Stimulated activated CD4-positive, alpha-beta T cell treated with anti-CD3 and anti-CD28 coated beads, Interleukin-2, amount 100 ng/mL, for 48 hours (primary cell): ENCODE measurements around the gene TNS4.

ENCODE experiments used
- DNase-seq, 2 donors: peaks; one replicate each; pipeline ENCODE4 v3.0.0-alpha.2; 2020

TNS4 gene

GRCh38 chr17:40490982-40491381, 10.4 kb downstream of the TNS4 start:
- no peak for DNase-seq

GRCh38 chr17:40490289-40490853, 11.1 kb downstream of the TNS4 start:
- no peak for DNase-seq

DNA sequence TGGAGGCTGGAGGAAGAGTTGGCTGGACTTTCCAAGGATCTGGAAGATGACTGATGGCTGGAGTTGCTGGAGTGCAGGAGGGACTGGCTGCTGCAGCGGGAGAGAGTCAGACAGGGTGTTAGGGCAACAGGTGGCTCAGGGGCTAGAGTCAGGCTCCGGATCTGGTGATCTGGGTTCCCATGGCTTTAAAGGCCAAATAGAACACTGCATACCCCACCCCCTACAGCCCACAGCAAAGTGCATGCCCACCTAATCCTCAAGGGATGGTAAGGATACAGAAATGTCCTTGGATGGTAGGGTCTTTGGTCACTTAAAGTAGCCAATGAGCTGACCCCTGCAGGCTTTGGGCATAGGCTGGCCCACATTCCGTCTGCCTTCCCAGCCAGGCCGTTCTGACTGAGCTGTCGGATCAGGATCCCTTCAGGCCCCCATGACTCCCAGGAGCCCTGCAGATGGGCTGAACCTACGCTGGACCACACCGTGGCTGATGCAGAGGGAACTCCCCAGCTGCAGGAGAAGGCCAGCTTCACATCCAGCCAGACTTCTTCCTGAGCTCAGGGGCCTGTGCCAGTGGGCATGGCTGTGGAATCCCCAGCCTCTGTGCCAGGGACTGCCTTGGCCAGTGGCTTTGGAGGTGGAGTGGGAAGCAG, 13.9 kb downstream of the TNS4 start:
- no peak for DNase-seq

GRCh38 chr17:40486522-40487370, 14.7 kb downstream of the TNS4 start:
- no peak for DNase-seq

- DNase-seq: no peak
Measured at GRCh38 chr17:40485851-40486521, 15.4 kb downstream of the TNS4 start.

DNA sequence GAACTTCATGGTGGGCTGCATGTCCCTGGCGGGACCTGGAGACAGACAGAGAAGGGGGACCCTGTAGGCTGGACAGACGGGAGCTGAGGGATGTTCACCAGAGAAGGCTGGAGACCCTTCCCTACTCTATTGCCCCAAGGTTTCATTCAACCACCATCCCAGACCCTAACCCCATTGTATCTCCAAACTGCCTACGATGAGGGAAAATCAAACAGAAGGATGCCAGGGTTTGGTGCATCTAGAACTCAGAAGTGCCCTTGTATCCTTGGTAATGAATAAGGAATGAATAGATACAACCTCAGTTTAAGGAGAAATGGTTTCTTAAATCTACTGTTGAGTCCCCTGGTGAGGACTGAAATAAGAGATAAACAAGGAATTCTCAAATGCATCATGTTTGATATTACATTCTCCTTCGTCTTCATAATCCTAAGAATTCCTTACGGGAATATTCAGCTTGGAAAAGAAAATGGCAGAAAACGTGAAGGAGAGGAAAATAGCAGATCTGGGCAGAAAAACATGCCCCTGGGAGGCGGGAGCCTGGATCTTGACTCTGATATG, 16.4 kb downstream of the TNS4 start:
- no peak for DNase-seq

GRCh38 chr17:40484285-40484972, 17.0 kb downstream of the TNS4 start:
- DNase-seq: no peak

DNA sequence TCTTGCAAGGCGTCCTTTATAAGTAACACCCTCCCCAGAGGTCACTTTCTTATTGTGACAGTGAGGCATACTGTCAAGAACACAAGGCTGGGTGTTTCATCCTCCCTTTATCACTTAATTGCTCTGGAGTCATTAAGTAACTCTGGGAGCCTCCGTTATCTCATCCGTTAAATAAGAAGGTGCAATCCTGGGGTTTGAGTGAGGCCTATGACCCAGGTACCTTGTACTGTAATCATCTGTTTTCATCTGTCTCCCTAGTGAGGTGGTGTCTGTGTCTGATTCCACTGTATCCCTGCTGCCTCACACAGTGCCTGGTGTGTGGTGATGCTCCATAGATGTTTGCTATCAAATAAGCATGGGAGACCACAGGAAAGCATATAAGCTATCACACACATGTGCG, 17.7 kb downstream of the TNS4 start:
- no peak for DNase-seq

GRCh38 chr17:40482722-40483121, 18.7 kb downstream of the TNS4 start:
- DNase-seq: no peak

- DNase-seq: no peak
Measured at GRCh38 chr17:40481106-40481505, 20.3 kb downstream of the TNS4 start.

DNA sequence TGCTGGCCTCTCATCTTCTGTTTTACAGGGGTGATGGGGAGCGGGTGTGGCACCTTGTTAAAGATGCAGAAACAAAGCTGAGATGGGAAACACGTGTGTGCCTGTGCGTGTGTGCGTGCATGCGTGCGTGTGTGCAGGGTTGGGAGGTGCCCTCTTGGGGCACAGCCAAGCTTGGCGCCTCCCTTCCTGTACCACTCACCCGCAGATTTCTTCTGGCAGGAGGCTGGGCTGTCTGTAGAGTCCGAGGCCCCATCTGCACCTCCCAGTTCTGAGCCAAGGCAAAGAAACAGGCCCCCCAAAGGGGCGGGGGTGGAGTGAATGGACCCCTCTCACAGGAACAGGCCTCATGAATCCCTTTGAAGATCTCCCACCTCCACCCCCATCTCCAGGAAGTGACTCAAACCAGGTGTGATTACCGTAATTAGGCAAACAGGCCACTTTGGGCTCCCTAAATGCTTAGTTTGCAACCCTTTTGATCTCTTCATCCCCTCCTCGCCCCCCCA, 20.9 kb downstream of the TNS4 start:
- DNase-seq: peak; percentile 63 to 74

- DNase-seq: peak in 1 of 2 donors; percentile 24
Measured at GRCh38 chr17:40479754-40480480, 21.5 kb downstream of the TNS4 start.

GRCh38 chr17:40478486-40478885, 22.9 kb downstream of the TNS4 start:
- DNase-seq: no peak

DNA sequence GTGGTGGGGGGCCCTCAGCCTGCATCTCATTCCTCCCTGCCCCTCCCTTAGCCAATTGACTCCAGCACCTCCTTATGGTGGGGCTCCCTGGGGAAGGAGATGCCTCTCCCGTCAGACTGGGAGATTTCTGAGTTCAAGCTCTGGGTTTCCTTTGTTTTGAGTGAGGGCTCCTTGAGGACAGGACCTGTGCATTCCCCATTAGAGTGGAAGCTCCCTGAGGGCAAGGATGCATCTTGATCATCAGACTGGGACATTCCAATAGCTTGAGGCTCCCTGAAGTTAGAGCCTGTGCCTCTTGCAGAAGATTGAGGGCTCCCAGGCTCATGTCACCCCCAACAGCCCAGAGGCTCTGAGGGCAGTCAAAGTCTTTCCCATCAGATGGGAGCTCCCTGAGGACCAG, 23.6 kb downstream of the TNS4 start:
- DNase-seq: no peak

DNA sequence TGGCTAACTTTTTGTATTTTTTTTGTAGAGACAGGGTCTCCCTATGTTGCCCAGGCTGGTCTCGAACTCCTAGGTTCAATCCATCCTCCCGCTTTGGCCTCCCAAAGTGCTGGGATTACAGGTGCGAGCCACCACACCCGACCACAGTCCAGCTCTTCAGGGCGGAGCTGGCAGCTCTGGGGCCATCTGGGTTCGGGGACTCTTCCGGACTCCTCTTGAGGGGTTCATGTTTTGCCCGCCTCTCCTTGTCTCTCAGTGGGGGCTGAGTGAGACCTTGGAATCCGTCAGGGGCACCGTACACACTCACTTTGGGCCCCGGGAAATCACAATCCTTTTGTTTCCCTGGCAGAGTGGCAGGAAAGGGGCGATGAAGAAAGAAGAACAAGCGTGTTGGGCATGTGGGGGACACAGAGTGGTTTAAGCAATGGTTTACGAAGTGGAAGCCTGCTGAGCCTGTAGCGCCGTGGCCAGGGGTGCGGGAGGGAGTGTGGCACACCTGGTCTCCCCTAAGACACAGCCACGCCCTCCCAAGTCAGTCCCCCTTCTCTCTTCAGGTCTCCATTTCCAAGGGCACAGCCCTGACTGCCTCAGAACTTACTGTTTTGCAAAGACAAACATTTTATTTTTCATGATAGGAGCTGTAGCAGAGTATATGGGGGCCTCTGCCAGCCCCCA, 26.1 kb downstream of the TNS4 start:
- no peak for DNase-seq

GRCh38 chr17:40474419-40475002, 26.9 kb downstream of the TNS4 start:
- no peak for DNase-seq

- DNase-seq: no peak
Measured at GRCh38 chr17:40473573-40474365, 27.7 kb downstream of the TNS4 start.

- DNase-seq: no peak
Measured at GRCh38 chr17:40472733-40473452, 28.5 kb downstream of the TNS4 start.
